Kidney epithelial cell (primary cell): ENCODE measurements around the gene PCK2. TPM values are rescaled to one million over a fixed set of nuclear protein-coding genes. Genes with fewer than 3 reads are reported as not detected.

Experiments used
- DNase-seq: peaks from one replicate; pipeline ENCODE4 v3.0.0-alpha.2; 2010; ENCODE audit warnings: low read depth
- H3K27me3 ChIP-seq: 2 replicates; pipeline ENCODE4 v1.6.0; 2011; ENCODE audit warnings: low read length; ENCODE audit not compliant: control insufficient read depth, insufficient read depth
- H3K36me3 ChIP-seq: 2 replicates; pipeline ENCODE4 v1.5.1; 2011; ENCODE audit warnings: low read length; ENCODE audit not compliant: control insufficient read depth, insufficient read depth
- H3K4me3 ChIP-seq: 2 replicates; pipeline ENCODE4 v1.5.1; 2011; ENCODE audit warnings: low read depth, mild to moderate bottlenecking, control low read depth, low read length
- total RNA-seq: library from RNA; depleted of rRNA; stranded (reverse); fragments of >200 nt; gene quantifications from 2 replicates; pipeline ENCODE4 v1.2.3, GENCODE V29; 2015
- TF ChIP-seq, protein P1 (sequence below): IDR thresholded peaks from 2 replicates; pipeline ENCODE4 v1.5.1; 2011; ENCODE audit warnings: mild to moderate bottlenecking, moderate library complexity, low read length, control low read depth, inconsistent platforms; ENCODE audit not compliant: insufficient read depth, poor library complexity, severe bottlenecking

The PCK2 gene
- total RNA-seq, 1 donor from 2014 or later, result 127 TPM

DNA sequence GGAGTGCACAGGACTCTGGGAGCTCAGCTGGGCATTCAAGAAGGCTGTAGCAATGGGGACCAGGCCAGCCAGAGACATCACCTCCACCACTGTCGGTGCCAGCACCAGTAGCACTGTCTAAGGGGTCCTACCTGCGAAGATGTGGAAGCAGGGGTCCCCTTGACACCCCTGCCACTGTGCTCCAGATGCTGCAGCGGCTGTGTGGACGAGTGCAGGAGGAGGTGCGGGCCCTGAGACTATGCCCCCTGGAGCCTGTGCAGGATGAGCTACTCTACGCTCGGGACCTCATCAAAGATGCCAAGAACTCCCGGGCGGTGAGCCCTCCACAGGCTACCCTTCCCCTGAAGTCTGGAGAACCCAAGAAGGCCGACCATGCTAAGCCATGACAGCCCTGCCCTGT lies 33.7 kb upstream of the PCK2 start:
- TF ChIP-seq, protein P1, sequence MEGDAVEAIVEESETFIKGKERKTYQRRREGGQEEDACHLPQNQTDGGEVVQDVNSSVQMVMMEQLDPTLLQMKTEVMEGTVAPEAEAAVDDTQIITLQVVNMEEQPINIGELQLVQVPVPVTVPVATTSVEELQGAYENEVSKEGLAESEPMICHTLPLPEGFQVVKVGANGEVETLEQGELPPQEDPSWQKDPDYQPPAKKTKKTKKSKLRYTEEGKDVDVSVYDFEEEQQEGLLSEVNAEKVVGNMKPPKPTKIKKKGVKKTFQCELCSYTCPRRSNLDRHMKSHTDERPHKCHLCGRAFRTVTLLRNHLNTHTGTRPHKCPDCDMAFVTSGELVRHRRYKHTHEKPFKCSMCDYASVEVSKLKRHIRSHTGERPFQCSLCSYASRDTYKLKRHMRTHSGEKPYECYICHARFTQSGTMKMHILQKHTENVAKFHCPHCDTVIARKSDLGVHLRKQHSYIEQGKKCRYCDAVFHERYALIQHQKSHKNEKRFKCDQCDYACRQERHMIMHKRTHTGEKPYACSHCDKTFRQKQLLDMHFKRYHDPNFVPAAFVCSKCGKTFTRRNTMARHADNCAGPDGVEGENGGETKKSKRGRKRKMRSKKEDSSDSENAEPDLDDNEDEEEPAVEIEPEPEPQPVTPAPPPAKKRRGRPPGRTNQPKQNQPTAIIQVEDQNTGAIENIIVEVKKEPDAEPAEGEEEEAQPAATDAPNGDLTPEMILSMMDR, result no peak
- no peaks in the 10 kb centered on the region for H3K36me3 ChIP-seq
- no peak overlapping the region for H3K4me3 ChIP-seq
- no peak for DNase-seq
- peaks cover 21% of the 10 kb centered on the region for H3K27me3 ChIP-seq

GRCh38 chr14:24060984-24061913 lies 32.9 kb upstream of the PCK2 start:
- DNase-seq, result no peak
- TF ChIP-seq, protein P1, result no peak
- Histone ChIP-seq H3K36me3 (no peaks in the 10 kb centered on the region), H3K27me3 (peaks cover 19% of the 10 kb centered on the region), H3K4me3 (no peak overlapping the region)

GRCh38 chr14:24062216-24062980 lies 31.7 kb upstream of the PCK2 start:
- H3K4me3 ChIP-seq, result no peak overlapping the region
- no peaks in the 10 kb centered on the region for H3K36me3 ChIP-seq
- DNase-seq, result no peak
- TF ChIP-seq, protein P1, result no peak
- H3K27me3 ChIP-seq, result peaks cover 16% of the 10 kb centered on the region

DNA sequence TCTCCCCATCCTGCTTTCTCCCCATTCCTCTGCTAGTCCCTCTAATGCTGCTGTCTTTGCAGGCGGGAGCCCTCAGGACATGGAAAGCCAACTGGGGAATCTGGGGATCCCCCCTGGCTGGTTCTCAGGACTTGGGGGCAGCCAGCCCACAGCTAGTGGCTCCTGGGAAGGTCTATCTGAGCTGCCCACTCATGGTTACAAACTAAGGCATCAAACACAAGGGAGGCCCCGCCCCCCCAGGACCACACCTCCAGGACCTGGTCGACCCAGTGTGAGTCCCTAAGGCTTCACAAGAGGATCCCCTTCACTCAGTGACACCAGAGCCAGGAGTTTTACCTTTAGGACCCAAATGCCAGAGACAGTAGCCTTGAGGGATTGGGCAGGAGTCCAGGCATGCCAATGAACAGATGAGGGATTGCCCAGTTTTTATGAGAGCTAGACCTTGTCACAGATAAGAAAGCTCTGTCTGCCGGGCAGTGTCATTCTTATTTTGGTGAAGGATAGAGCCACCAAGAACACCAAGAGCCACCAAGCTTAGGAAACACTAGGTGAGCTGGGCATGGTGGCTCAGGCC lies 30.8 kb upstream of the PCK2 start:
- Histone ChIP-seq H3K4me3 (no peak overlapping the region), H3K27me3 (peaks cover 9% of the 10 kb centered on the region), H3K36me3 (no peaks in the 10 kb centered on the region)
- TF ChIP-seq, protein P1, result no peak
- no peak for DNase-seq

DNA sequence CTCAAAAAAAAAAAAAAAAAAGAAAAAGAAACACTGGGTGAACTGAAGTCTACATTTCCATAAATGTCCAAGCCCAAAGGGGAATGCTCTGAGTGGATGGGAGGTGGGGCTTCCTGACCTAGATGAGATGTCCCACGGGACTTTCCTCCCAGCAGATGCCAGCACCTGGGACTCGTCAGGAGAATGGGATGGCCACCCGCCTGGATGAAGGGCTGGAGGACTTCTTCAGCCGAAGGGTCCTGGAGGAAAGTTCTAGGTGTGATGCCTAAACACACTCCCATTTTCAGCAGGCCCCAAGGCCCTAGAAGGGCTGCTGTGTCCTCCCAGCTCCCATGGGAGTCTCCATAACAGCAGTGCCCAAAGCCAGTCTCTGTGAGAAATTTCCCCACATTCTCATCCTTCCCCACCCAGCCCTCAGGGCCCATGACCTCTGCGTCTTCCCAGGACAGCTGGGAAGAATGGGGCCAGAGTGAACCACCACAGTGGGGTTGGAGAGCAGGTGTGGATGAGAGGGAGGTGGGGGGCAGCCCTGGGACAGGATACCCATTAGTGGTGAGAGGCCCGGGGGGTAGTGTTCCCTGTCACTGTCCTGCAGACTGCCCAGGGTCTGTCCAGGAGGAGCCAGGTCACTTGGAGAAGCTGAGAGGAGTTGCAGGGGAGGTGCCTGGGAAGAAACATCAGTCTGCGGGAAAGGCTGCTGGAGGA lies 29.9 kb upstream of the PCK2 start:
- Histone ChIP-seq H3K4me3 (no peak overlapping the region), H3K27me3 (peaks cover 18% of the 10 kb centered on the region), H3K36me3 (no peaks in the 10 kb centered on the region)
- DNase-seq, result no peak
- TF ChIP-seq, protein P1, result no peak
